GM11168 (cell line): Measurements from ENCODE around the gene KLHDC10.
"Not testable (repeated sequence)": the region's sequence is repeated elsewhere in the genome, so short reads cannot be mapped to it uniquely, and the experiment has no call there.

Source experiments
- in situ Hi-C: fragments of 300-500 bp; cut with MboI; formaldehyde crosslinking; loops from one replicate; pipeline ENCODE4 v1.12.0; 2022; ENCODE audit warnings: low sequenced_read_pairs; ENCODE audit not compliant: unreplicated experiment

Gene KLHDC10

DNA sequence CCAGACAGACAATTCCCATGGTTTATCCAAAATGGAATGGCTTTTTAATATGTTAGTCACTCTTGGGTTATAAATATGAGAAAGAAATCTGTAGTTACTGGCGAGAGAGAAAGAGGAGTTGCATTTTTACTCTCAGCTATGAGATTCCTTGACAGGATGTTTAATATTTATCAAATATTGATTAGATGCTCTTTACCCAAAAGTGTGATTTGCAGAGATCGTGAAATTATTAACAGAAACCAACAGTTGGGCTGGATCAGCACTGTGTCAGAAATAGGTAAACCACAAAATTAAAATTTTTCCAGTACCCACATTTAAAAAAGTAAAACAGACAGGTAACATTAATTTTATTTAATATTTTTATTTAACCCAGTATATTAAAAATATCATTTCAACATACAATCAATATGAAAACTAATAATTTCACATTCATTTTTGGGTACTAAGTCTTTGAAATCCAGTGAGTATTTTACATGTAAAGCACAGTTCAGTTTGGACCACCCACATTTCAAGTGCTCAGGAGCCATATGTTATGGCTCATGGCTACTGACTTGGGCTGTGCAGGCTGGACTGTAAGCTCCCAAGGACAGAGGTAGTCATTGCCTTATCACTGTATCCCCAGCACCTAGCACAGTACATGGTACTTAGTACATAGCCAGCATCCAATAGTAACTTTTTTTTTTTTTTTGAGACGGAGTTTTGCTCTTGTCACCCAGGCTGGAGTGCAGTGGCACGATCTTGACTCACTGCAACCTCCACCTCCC, 42.5 kb downstream of the KLHDC10 start:
- in situ Hi-C loops, result no loop called here

DNA sequence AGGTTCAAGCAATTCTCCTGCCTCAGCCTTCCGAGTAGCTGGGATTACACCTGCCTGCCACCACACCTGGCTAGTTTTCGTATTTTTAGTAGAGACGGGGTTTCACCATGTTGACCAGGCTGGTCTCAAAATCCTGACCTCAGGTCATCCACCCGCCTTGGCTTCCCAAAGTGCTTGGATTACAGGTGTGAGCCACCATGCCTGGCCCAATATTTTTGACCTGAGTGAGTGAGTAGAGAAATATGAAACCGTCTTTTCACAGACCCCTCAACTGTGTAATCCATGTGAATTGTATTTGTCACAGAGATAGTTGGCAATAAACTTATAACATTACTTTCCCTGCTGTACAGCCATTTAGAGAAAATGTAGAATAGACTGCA, 43.1 kb downstream of the KLHDC10 start:
- in situ Hi-C loops, result not testable (repeated sequence)

GRCh38 chr7:130113887-130114286, 43.6 kb downstream of the KLHDC10 start:
- in situ Hi-C loops, result no loop called here

GRCh38 chr7:130114374-130114773, 44.0 kb downstream of the KLHDC10 start:
- in situ Hi-C loops, result no loop called here

DNA sequence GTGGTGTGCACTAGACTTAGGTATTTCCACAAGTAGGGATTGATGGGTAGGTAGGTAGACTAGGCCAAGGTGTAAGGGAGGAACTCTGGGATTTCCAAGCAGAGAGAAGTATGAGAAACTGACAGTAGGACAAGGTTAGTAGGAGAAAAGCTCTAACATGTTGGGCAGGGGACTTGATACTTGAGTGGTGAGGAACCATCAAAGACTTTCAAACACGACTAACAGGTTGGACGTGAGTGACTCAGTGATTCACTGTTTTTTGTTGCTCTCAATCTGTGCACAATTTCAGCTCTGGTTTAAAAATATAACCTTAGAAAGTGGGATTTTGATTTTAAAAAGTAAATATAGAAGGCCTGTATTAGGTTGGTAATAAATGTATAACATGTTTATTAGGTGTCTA, 44.4 kb downstream of the KLHDC10 start:
- in situ Hi-C loops, result no loop called here

DNA sequence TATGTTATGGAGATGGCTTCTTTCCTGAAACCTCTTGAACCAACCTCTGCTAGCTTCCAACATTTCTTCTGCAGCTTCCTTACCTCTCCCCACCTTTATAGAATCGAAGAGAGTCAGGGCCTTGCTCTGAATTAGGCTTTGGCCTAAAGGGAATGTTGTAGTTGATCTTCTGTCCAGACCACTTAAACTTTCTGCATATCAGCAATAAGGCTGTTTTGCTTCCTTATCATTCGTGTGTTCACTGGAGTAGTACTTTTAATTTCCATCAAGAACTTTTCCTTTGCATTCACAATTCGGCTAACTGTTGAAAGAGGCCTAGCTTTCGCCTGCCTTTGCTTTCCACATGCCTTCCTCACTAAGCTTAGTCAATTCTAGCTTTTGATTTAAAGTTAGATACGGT, 48.0 kb downstream of the KLHDC10 start:
- in situ Hi-C loops, result no loop called here

DNA sequence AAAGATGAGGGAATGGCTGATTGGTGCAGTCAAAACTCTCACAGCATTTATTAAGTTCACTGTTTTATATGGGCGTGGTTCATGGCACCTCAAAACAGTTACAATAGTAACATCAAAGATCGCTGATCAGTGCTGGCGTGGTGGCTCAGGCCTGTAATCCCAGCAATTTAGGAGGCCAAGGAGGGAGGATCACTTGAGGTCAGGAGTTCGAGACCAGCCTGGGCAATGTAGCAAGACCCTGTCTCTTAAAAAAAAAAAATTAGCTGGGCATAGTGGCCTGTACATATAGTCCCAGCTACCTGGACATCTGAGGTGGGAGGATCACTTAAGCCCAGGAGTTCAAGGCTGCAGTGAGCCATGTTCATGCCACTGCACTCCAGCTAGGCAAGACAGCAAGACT, 48.5 kb downstream of the KLHDC10 start:
- in situ Hi-C loops, result no loop called here

DNA sequence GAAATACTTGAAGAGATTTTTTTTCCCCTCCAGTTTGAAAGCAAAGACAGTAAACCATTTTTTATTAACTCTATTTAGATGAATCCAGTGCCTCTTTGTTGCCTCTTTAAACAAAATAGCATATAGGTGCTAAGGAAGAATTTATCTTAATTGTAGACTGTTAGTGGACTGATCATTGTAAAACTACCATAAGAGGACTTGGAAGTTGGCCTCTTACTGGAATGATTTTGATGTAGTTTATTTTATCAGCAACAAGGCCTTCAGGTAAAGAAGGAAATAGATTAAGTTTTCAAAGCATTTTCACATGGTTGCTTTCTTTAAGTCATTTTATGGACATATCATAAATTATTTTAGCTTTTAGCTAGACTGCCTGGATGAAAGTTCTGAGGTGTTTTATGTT, 53.2 kb downstream of the KLHDC10 start:
- in situ Hi-C loops, result no loop called here

DNA sequence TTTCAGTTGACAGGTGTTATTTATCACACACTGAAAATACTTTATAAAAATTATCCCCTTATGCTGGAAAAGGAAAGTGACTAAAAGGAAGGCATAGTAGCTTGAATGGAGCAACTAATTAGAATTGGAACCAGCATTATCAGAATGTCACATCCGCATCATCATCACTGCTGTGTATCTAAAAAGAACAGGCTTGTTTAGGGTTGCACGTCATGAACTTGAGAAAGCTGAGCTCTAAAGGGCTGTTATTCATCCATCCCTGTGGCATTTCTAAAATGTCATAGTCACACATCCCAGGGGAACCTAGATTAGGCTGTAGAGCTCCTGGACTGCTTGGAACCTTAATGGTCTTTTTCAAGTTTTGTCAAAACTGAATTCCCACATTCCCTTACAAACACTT, 54.4 kb downstream of the KLHDC10 start:
- in situ Hi-C loops, result no loop called here

DNA sequence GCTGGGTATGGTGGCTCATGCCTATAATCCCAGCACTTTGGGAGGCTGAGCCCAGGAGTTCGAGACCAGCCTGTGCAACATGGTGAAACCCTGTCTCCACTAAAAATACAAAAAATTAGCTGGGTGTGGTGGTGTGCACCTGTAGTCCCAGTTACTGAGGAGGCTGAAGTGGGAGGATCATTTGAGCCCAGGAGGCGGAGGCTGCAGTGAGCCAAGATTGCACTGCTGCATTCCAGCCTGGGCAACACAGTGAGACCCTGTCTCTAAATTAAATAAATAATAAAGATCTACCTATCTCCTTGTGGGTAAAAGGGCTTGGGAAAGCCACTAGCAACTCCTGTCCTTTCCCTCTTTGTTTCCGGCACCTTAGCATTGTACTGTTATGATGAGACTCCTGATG, 56.5 kb downstream of the KLHDC10 start:
- in situ Hi-C loops, result not testable (repeated sequence)

GRCh38 chr7:130127404-130127803, 57.1 kb downstream of the KLHDC10 start:
- in situ Hi-C loops, result no loop called here

- in situ Hi-C loops, result no loop called here
Measured at GRCh38 chr7:130127821-130128317, 57.5 kb downstream of the KLHDC10 start.

GRCh38 chr7:130129011-130129411, 58.7 kb downstream of the KLHDC10 start:
- in situ Hi-C loops, result no loop called here

DNA sequence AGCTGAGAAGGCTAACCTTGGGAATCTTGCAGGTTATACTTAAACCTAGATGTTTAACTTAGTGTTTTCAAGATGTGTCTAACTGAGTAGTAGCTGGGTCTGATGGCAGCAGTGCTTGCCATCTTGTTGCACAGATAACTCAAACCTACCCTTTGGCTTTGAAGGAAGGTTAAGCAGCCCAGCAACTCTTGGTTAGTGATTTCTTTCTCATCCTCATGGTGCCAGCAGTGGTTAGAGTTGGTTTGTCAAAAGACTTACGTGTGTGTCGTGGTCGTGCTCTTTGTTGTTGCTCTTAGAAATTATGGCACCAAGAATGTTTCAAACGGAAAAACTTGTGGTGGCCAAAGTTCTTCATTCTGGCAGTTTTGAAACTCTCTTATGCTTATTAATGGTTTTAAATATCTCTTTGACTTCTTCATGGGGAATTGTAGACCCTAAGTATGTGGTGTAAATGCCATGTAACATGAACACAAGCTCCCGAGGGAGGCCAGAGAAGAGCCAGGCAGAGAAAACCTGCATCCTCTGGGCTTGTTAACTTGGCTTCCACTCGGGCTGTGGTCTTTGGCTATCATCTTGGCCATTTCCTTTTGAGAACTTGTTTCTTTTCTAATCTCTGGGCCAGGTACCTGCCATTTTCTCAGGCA, 61.0 kb downstream of the KLHDC10 start:
- in situ Hi-C loops, result no loop called here

- in situ Hi-C loops, result no loop called here
Measured at GRCh38 chr7:130131964-130132875, 61.9 kb downstream of the KLHDC10 start.

GRCh38 chr7:130133029-130133782, 62.9 kb downstream of the KLHDC10 start:
- in situ Hi-C loops, result no loop called here

DNA sequence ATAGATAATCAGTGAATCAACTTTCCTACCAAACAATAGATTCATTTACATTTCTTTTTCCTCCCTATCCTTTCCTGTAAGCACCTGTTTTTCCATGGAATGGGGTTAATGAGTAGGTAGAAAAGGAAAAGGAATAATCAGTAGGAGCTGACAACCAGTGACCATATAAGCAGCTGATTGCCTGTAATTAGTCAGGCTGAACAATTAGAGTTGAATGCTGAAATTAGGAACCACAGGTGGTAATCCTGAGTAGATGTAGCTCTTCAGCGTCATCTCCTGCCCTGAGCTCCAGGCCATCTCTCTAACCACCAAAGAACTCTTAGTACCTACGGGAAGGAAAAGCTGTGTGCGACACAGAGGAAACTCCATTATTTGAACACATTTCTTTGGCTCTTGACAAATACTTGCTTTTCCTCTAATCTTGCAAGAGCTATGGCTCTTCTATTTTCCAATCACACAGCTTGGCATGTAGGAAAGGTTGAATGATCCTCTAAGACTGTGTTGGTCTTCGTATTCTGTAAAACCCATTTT, 63.8 kb downstream of the KLHDC10 start:
- in situ Hi-C loops, result no loop called here

- in situ Hi-C loops, result no loop called here
Measured at GRCh38 chr7:130134726-130135125, 64.4 kb downstream of the KLHDC10 start.

DNA sequence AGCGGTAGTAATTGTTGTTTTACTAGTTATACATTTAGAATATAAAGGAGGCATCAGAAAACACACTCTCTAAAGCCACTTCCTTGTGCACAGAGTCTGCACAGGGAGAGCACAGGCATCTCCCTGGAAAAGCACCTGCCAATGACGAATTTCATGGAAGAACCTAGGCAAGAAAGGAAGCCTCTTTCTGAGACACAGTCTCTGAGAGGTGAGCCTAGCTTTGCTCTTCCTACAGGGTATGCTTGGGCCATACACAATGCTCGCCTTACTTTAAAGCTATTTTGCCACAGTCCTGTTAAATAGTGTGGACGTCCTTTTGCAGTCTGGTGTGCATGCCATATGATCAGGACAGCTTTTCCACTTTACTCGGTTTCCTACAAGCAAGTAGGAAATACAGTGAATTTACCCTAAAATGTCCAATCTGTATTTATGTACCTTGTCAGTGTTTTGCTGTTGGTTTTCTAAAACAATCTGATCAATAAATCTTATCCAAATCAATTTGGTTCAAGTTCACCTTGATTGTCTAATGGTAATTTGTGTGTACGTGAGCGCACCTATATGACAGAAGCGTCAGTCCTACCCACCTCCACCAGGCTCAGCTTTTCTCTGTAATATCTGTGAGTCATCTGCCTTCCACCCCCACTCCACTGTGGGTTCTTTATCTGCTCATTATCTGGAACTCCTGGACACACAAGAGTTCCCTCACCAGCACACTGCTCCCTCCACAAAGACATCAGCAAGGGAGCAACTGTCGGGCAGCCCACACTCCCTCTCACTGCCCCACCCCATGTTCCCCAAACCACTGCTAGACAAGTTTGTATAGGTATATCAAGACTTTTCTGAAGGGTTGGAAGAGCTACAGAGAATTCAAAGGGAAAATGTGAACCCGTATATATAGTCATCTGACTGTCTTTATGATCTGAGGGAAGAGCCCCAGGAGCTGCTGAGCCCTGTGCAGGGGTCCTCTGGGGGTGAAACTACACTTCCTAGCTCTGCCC, 65.2 kb downstream of the KLHDC10 start:
- in situ Hi-C loops, result no loop called here
